H1 (cell line): ENCODE data around the gene OSBP. TPM values are rescaled to one million over a fixed set of nuclear protein-coding genes. Genes with fewer than 3 reads are reported as not detected.

ENCODE experiments used
- CTCF ChIA-PET: fragments of 300-600 bp; sonication (Branson Sonifier 250); formaldehyde crosslinking; loops from one replicate; lab custom pipeline; 2021; ENCODE audit not compliant: partially characterized antibody; lab: Charles Lee
- POLR2A ChIA-PET: fragments of 300-600 bp; sonication (Branson Sonifier 250); formaldehyde crosslinking; loops from one replicate; lab custom pipeline; 2021; ENCODE audit warnings: inconsistent platforms; ENCODE audit not compliant: partially characterized antibody; lab: Charles Lee
- DNase-seq, 2 experiments: peaks; one replicate each; pipeline versions ENCODE4 v3.0.0 to v3.0.0-alpha.2; 2010 to 2022; ENCODE audit warnings: low spot score in 2 of 2, low read depth in 1 of 2, mixed read lengths in 1 of 2
- FAIRE-seq: peaks from 2 replicates; lab custom pipeline; 2011; peaks lifted over from hg19 to GRCh38; lab: Jason Lieb, UNC
- H2AFZ ChIP-seq: 2 replicates; pipeline ENCODE4 v1.8.1; 2012; ENCODE audit warnings: low read length, inconsistent platforms
- H2AK5ac ChIP-seq: 2 replicates; pipeline ENCODE4 v1.6.1; 2013; ENCODE audit warnings: low read depth, low read length
- H2BK120ac ChIP-seq: replicated peaks from 2 replicates; pipeline ENCODE3; 2013; ENCODE audit warnings: low read depth, low read length, inconsistent platforms
- H2BK12ac ChIP-seq: 2 replicates; pipeline ENCODE4 v1.6.1; 2013; ENCODE audit warnings: low read depth, low read length
- H2BK15ac ChIP-seq: 2 replicates; pipeline ENCODE4 v1.6.1; 2013; ENCODE audit warnings: low read length
- H2BK20ac ChIP-seq: 2 replicates; pipeline ENCODE4 v1.6.1; 2013; ENCODE audit warnings: low read length
- H2BK5ac ChIP-seq: 2 replicates; pipeline ENCODE4 v1.6.1; 2013; ENCODE audit warnings: low read depth, low read length
- H3K14ac ChIP-seq: 2 replicates; pipeline ENCODE4 v1.6.1; 2013; ENCODE audit warnings: inconsistent platforms; ENCODE audit not compliant: insufficient read length
- H3K18ac ChIP-seq: 2 replicates; pipeline ENCODE4 v1.6.1; 2013; ENCODE audit warnings: low read length; ENCODE audit errors: extremely low read depth
- H3K23ac ChIP-seq: 2 replicates; pipeline ENCODE4 v1.6.1; 2013; ENCODE audit warnings: inconsistent platforms; ENCODE audit not compliant: insufficient read length
- H3K23me2 ChIP-seq: 2 replicates; pipeline ENCODE4 v1.6.1; 2013; ENCODE audit warnings: low read depth, low read length
- H3K27ac ChIP-seq: 2 replicates; pipeline ENCODE4 v1.6.1; 2011; ENCODE audit warnings: low read depth, low read length, inconsistent platforms
- H3K27me3 ChIP-seq, 4 experiments: replicated peaks in 1 of 4; 1 replicate in 1 of 4; 2 replicates in 3 of 4; pipeline versions ENCODE4 v1.6.1 to v1.8.1; 2011 to 2013; ENCODE audit warnings: low read length in 3 of 4, mild to moderate bottlenecking in 3 of 4, inconsistent platforms in 2 of 4, mixed read lengths in 2 of 4, moderate library complexity in 1 of 4; ENCODE audit not compliant: control insufficient read depth in 3 of 4, insufficient read depth in 3 of 4; ENCODE audit errors: extremely low read depth in 1 of 4
- H3K36me3 ChIP-seq, 4 experiments: 2 replicates each; pipeline versions ENCODE4 v1.6.1 to v1.8.1; 2011 to 2013; ENCODE audit warnings: mild to moderate bottlenecking in 4 of 4, low read length in 3 of 4, moderate library complexity in 2 of 4, control low read depth in 1 of 4, inconsistent platforms in 1 of 4; ENCODE audit not compliant: insufficient read depth in 4 of 4, control insufficient read depth in 2 of 4
- H3K4ac ChIP-seq: replicated peaks from 2 replicates; pipeline ENCODE3; 2013; ENCODE audit warnings: low read length, low read depth, mixed read lengths, inconsistent platforms; ENCODE audit not compliant: insufficient read length
- H3K4me1 ChIP-seq, 4 experiments: replicated peaks in 1 of 4; 1 replicate in 1 of 4; 2 replicates in 3 of 4; pipeline versions ENCODE4 v1.6.1 to v1.8.1; 2011 to 2013; ENCODE audit warnings: low read length in 3 of 4, inconsistent platforms in 2 of 4, mixed read lengths in 1 of 4; ENCODE audit not compliant: insufficient read depth in 4 of 4, control insufficient read depth in 3 of 4
- H3K4me2 ChIP-seq, 2 experiments: 2 replicates each; pipeline versions ENCODE4 v1.6.1 to v1.8.1; 2011 to 2013; ENCODE audit warnings: low read depth in 2 of 2, low read length in 2 of 2, control low read depth in 1 of 2, inconsistent platforms in 1 of 2, mild to moderate bottlenecking in 1 of 2; ENCODE audit not compliant: insufficient read depth in 1 of 2
- H3K4me3 ChIP-seq, 4 experiments: fragments of 200-600, 300-600 bp in 1 of 4; sonication (generic), shearing (Covaris generic), sonication (Bioruptor Twin) in 1 of 4; 2 replicates each; pipeline versions ENCODE4 v1.5.1 to v1.8.1; 2011 to 2016; ENCODE audit warnings: low read length in 4 of 4, low read depth in 3 of 4, control low read depth in 2 of 4, inconsistent platforms in 2 of 4, mild to moderate bottlenecking in 2 of 4, mixed read lengths in 1 of 4, moderate library complexity in 1 of 4; ENCODE audit not compliant: insufficient read depth in 2 of 4; ENCODE audit errors: extremely low read depth in 1 of 4
- H3K56ac ChIP-seq: replicated peaks from 2 replicates; pipeline ENCODE3; 2013; ENCODE audit warnings: low read depth, mild to moderate bottlenecking, mixed read lengths, low read length, inconsistent platforms; ENCODE audit not compliant: insufficient read length
- H3K79me1 ChIP-seq: 2 replicates; pipeline ENCODE4 v1.6.1; 2013; ENCODE audit warnings: low read depth, low read length, control low read depth
- H3K79me2 ChIP-seq, 2 experiments: 2 replicates each; pipeline versions ENCODE4 v1.6.1 to v1.8.1; 2012 to 2013; ENCODE audit warnings: low read length in 2 of 2, mild to moderate bottlenecking in 2 of 2, inconsistent platforms in 1 of 2; ENCODE audit not compliant: insufficient read depth in 2 of 2, control insufficient read depth in 1 of 2
- H3K9ac ChIP-seq, 4 experiments: replicated peaks in 1 of 4; 1 replicate in 1 of 4; 2 replicates in 3 of 4; pipeline versions ENCODE4 v1.6.1 to v1.8.1; 2011 to 2013; ENCODE audit warnings: low read depth in 3 of 4, low read length in 3 of 4, control low read depth in 2 of 4, mild to moderate bottlenecking in 2 of 4, moderate library complexity in 2 of 4, inconsistent platforms in 1 of 4; ENCODE audit errors: extremely low read depth in 1 of 4
- H3K9me3 ChIP-seq, 2 experiments: 2 replicates each; pipeline versions ENCODE4 v1.6.1 to v1.8.1; 2012 to 2013; ENCODE audit warnings: mild to moderate bottlenecking in 2 of 2, moderate library complexity in 2 of 2, control low read depth in 1 of 2, inconsistent platforms in 1 of 2, low read depth in 1 of 2, low read length in 1 of 2, mixed read lengths in 1 of 2; ENCODE audit not compliant: insufficient read depth in 2 of 2
- H4K20me1 ChIP-seq, 2 experiments: replicated peaks in 1 of 2; 2 replicates each; pipeline versions ENCODE3 to v1.8.1; 2011 to 2013; ENCODE audit warnings: inconsistent platforms in 2 of 2, low read length in 2 of 2, mild to moderate bottlenecking in 1 of 2; ENCODE audit not compliant: insufficient read depth in 2 of 2, control insufficient read depth in 1 of 2
- H4K5ac ChIP-seq: 2 replicates; pipeline ENCODE4 v1.6.1; 2013; ENCODE audit warnings: low read length, low read depth, mixed read lengths, inconsistent platforms; ENCODE audit not compliant: insufficient read length
- H4K8ac ChIP-seq: 2 replicates; pipeline ENCODE4 v1.8.0; 2013; ENCODE audit warnings: mild to moderate bottlenecking, moderate library complexity, low read length, inconsistent platforms; ENCODE audit not compliant: insufficient read depth; ENCODE audit errors: extremely low read depth
- H4K91ac ChIP-seq: replicated peaks from 2 replicates; pipeline ENCODE3; 2013; ENCODE audit warnings: low read length, mixed read lengths, inconsistent platforms; ENCODE audit not compliant: insufficient read length
- ASH2L ChIP-seq: fragments of 200-600, 300-600 bp; sonication (generic); IDR thresholded peaks from one replicate; pipeline ENCODE4 v1.7.1; 2017; ENCODE audit warnings: low read length
- CBX5 ChIP-seq: fragments of 300-800, 300-1000 bp; sonication (generic); IDR thresholded peaks from 2 replicates; pipeline ENCODE4 v1.7.1; 2016; ENCODE audit warnings: antibody characterized with exemption, low read length, low read depth
- CHD1 ChIP-seq: IDR thresholded peaks from 2 replicates; pipeline ENCODE4 v1.6.1; 2012; ENCODE audit warnings: low read depth, low read length, improper control_type of control experiment
- EGR1 ChIP-seq: IDR thresholded peaks from 2 replicates; pipeline ENCODE4 v1.6.1; 2011; ENCODE audit warnings: low read depth, low read length, borderline replicate concordance
- FOSL1 ChIP-seq: IDR thresholded peaks from 2 replicates; pipeline ENCODE4 v1.6.1; 2011; ENCODE audit warnings: mild to moderate bottlenecking, low read depth, low read length, moderate library complexity; ENCODE audit not compliant: insufficient read depth
- JUN ChIP-seq: IDR thresholded peaks from 2 replicates; pipeline ENCODE4 v1.6.1; 2011; ENCODE audit warnings: low read depth, mild to moderate bottlenecking, improper control_type of control experiment, low read length
- KDM1A ChIP-seq: fragments of 200-600, 300-600 bp; sonication (generic); IDR thresholded peaks from 2 replicates; pipeline ENCODE4 v1.7.1; 2016; ENCODE audit warnings: mild to moderate bottlenecking, low read length, borderline replicate concordance
- KDM4A ChIP-seq: IDR thresholded peaks from one replicate; pipeline ENCODE4 v1.7.1; 2012; ENCODE audit warnings: low read depth, mild to moderate bottlenecking, moderate library complexity, low read length, inconsistent platforms; ENCODE audit not compliant: severe bottlenecking
- MAFK ChIP-seq: IDR thresholded peaks from 2 replicates; pipeline ENCODE4 v1.6.1; 2012; ENCODE audit warnings: low read depth, mild to moderate bottlenecking, improper control_type of control experiment, low read length
- MAX ChIP-seq: IDR thresholded peaks from 2 replicates; pipeline ENCODE4 v1.6.1; 2012; ENCODE audit warnings: inconsistent platforms
- RBBP5 ChIP-seq: IDR thresholded peaks from 2 replicates; pipeline ENCODE4 v1.7.1; 2012; ENCODE audit warnings: low read depth, mild to moderate bottlenecking, inconsistent platforms, low read length, moderate library complexity, borderline replicate concordance
- SRF ChIP-seq: IDR thresholded peaks from 2 replicates; pipeline ENCODE4 v1.6.1; 2011; ENCODE audit warnings: mild to moderate bottlenecking, low read depth, low read length, moderate library complexity
- USF2 ChIP-seq: IDR thresholded peaks from 2 replicates; pipeline ENCODE4 v1.6.1; 2011; ENCODE audit warnings: low read length, improper control_type of control experiment
- WGBS, 2 experiments: shearing (Covaris generic) in 1 of 2; methylation state at CpG; one replicate each; pipeline versions ENCODE4 v1.1.6 to v1.1.7; 2013 to 2015; ENCODE audit warnings: low lambda C conversion rate in 2 of 2, mixed read lengths in 2 of 2, inconsistent platforms in 1 of 2, low coverage in 1 of 2, missing lambda C conversion rate in 1 of 2; ENCODE audit not compliant: insufficient replicate concordance in 2 of 2, insufficient coverage in 1 of 2, insufficient read length in 1 of 2; ENCODE audit errors: extremely low coverage in 1 of 2, missing lambda C conversion rate in 1 of 2; 5-methylcytosine and 5-hydroxymethylcytosine counted together
- polyA plus RNA-seq, 7 experiments: library from polyadenylated mRNA; depleted of rRNA in 3 of 7; stranded (reverse) in 5 of 7; unstranded in 2 of 7; fragments of >200 nt in 5 of 7; fragments of 200-250 nt in 2 of 7; gene quantifications; 1 replicate in 5 of 7; 2 replicates in 1 of 7; 4 replicates in 1 of 7; pipeline versions ENCODE4 v1.2.1 to v1.2.3, GENCODE V29; 2011 to 2013; ENCODE audit warnings: missing spikeins in 2 of 7, mixed read lengths in 2 of 7
- total RNA-seq: library from RNA; stranded (reverse); fragmentation: NEBNext Ultra II Directional; extraction: Animal tissue kit (Norgen Biotek cat#: 25700); gene quantifications from 2 replicates; pipeline ENCODE4 v1.2.1, GENCODE V29; 2021

Gene OSBP
- total and polyA plus RNA-seq, 2 of the 8 experiments (the other 6 are each of a cell fraction or from before 2014, with no cell fraction given), result 13.2 to 43.1 TPM

DNA sequence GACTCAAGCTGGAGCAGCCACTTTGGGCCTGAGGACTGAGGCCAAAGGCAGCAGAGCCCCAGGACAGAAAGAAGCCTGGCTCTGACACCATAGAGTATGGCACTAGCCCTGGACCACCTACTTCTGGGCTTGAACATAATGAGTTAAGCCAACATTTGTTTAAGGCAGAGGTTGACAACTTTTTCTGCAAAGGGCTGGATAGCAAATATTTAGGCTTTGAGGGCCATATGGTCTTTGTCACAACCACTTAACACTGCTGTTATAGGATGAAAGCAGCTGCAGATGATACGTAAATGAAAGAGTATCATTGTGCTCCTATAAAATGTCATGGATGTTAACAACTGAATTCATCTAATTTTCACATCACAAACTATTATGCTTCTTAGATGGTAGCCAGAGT, 16.6 kb downstream of the OSBP start:
- Histone ChIP-seq H4K5ac (no peak overlapping the region), H2BK5ac (no peak overlapping the region), H2AK5ac (no peak overlapping the region), H3K4me1 (no peaks in the 10 kb centered on the region), H3K79me1 (no peaks in the 10 kb centered on the region; the same call in 1 of the 2 replicates), H4K8ac (no peak overlapping the region), H2BK120ac (no peak overlapping the region), H2BK20ac (no peak overlapping the region), H2BK12ac (no peak overlapping the region), H3K23ac (no peak overlapping the region), H4K91ac (no peak overlapping the region), H2AFZ (no peak overlapping the region), H3K36me3 (peaks cover 23 to 59% (median 52%) of the 10 kb centered on the region in 4 experiments), H3K14ac (no peak overlapping the region), H3K4me3 (no peak overlapping the region), H3K4ac (no peak overlapping the region), H3K27ac (no peak overlapping the region), H3K9ac (no peak overlapping the region), H4K20me1 (peaks cover 2 to 3% of the 10 kb centered on the region in 2 experiments), H3K4me2 (no peak overlapping the region), H3K23me2 (no peaks in the 10 kb centered on the region), H3K79me2 (no peaks in the 10 kb centered on the region; a peak in 1 of 4 replicates), H3K9me3 (no peaks in the 10 kb centered on the region), H3K18ac (no peak overlapping the region), H2BK15ac (no peak overlapping the region), H3K27me3 (no peaks in the 10 kb centered on the region), H3K56ac (no peak overlapping the region)
- WGBS, 2 experiments, result 96% methylated on average over 1 of the region's 1 CpG; no CpG with 5 or more reads in 1 of the 2 experiments
- FAIRE-seq (no peak), DNase-seq (no peak)
- ChIA-PET POLR2A (no interaction called here), CTCF (no interaction called here)
- TF ChIP-seq EGR1 (no peak), RBBP5 (no peak), ASH2L (no peak), FOSL1 (no peak), MAFK (no peak), USF2 (no peak), CHD1 (no peak), CBX5 (no peak), KDM1A (no peak), JUN (no peak), SRF (no peak), KDM4A (no peak), MAX (no peak)
